ENCODE measurements around the gene PIM2.

The PIM2 gene

GRCh38 chrX:48918643-48919340 is at the start of gene PIM2:
PIM2 (minus strand) TSS chrX:48919024; CDS start chrX:48918834, 190 bp downstream.
- DNase-seq (ENCODE audit: low spot score) = peak; percentile 91
- no peak for TF ChIP-seq CTCF (IDR thresholded peaks at IDR 0.05; ENCODE audit: extremely low read depth, insufficient read depth, missing control alignments)
- in situ Hi-C loops (cut with MboI; ENCODE audit: low pct_unique_long_range_greater_than_20kb, low sequenced_read_pairs, unreplicated experiment) = no loop called here

GRCh38 chrX:48968377-48968776 is 49.6 kb upstream of the PIM2 start:
- no peak for DNase-seq (ENCODE audit: low spot score)
- in situ Hi-C loops (cut with MboI; ENCODE audit: low pct_unique_long_range_greater_than_20kb, low sequenced_read_pairs, unreplicated experiment) = no loop called here
- TF ChIP-seq CTCF (IDR thresholded peaks at IDR 0.05; ENCODE audit: extremely low read depth, insufficient read depth, missing control alignments) = no peak

GRCh38 chrX:48966796-48967579 is 48.2 kb upstream of the PIM2 start:
- no peak for DNase-seq (ENCODE audit: low spot score)
- in situ Hi-C loops (cut with MboI; ENCODE audit: low pct_unique_long_range_greater_than_20kb, low sequenced_read_pairs, unreplicated experiment) = no loop called here
- no peak for TF ChIP-seq CTCF (IDR thresholded peaks at IDR 0.05; ENCODE audit: extremely low read depth, insufficient read depth, missing control alignments)

- no peak for DNase-seq (ENCODE audit: low spot score)
- in situ Hi-C loops (cut with MboI; ENCODE audit: low pct_unique_long_range_greater_than_20kb, low sequenced_read_pairs, unreplicated experiment) = no loop called here
- TF ChIP-seq CTCF (IDR thresholded peaks at IDR 0.05; ENCODE audit: extremely low read depth, insufficient read depth, missing control alignments) = no peak
Measured at GRCh38 chrX:48965959-48966358, 47.1 kb upstream of the PIM2 start.

GRCh38 chrX:48961585-48962091 is 42.8 kb upstream of the PIM2 start:
- in situ Hi-C loops (cut with MboI; ENCODE audit: low pct_unique_long_range_greater_than_20kb, low sequenced_read_pairs, unreplicated experiment) = no loop called here
- no peak for DNase-seq (ENCODE audit: low spot score)
- TF ChIP-seq CTCF (IDR thresholded peaks at IDR 0.05; ENCODE audit: extremely low read depth, insufficient read depth, missing control alignments) = no peak

GRCh38 chrX:48960291-48960690 is 41.5 kb upstream of the PIM2 start:
- DNase-seq (ENCODE audit: low spot score) = no peak
- TF ChIP-seq CTCF (IDR thresholded peaks at IDR 0.05; ENCODE audit: extremely low read depth, insufficient read depth, missing control alignments) = no peak
- in situ Hi-C loops (cut with MboI; ENCODE audit: low pct_unique_long_range_greater_than_20kb, low sequenced_read_pairs, unreplicated experiment) = no loop called here

Data from GM13977 (cell line).